Measurements from ENCODE around the gene RUNDC1. TPM values are rescaled to one million over a fixed set of nuclear protein-coding genes. Genes with fewer than 3 reads are reported as not detected.

Gene RUNDC1
- polyA plus RNA-seq (2012; ENCODE audit: insufficient read length, low read depth): 18.8 TPM

- TF ChIP-seq SIN3A (IDR thresholded peaks at IDR 0.05; ENCODE audit: borderline replicate concordance, insufficient read depth, low read length): peak; percentile 94; the same call in 1 of the 2 replicates
- TF ChIP-seq, protein P1, sequence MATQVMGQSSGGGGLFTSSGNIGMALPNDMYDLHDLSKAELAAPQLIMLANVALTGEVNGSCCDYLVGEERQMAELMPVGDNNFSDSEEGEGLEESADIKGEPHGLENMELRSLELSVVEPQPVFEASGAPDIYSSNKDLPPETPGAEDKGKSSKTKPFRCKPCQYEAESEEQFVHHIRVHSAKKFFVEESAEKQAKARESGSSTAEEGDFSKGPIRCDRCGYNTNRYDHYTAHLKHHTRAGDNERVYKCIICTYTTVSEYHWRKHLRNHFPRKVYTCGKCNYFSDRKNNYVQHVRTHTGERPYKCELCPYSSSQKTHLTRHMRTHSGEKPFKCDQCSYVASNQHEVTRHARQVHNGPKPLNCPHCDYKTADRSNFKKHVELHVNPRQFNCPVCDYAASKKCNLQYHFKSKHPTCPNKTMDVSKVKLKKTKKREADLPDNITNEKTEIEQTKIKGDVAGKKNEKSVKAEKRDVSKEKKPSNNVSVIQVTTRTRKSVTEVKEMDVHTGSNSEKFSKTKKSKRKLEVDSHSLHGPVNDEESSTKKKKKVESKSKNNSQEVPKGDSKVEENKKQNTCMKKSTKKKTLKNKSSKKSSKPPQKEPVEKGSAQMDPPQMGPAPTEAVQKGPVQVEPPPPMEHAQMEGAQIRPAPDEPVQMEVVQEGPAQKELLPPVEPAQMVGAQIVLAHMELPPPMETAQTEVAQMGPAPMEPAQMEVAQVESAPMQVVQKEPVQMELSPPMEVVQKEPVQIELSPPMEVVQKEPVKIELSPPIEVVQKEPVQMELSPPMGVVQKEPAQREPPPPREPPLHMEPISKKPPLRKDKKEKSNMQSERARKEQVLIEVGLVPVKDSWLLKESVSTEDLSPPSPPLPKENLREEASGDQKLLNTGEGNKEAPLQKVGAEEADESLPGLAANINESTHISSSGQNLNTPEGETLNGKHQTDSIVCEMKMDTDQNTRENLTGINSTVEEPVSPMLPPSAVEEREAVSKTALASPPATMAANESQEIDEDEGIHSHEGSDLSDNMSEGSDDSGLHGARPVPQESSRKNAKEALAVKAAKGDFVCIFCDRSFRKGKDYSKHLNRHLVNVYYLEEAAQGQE (IDR thresholded peaks at IDR 0.05; ENCODE audit: insufficient read depth in 1 of 2, low read depth in 2 of 2, low read length in 2 of 2): no peak
- TF ChIP-seq FOXP2 (optimal IDR thresholded peaks at IDR 0.05; ENCODE audit: borderline replicate concordance, extremely low read depth, extremely low read length, insufficient read depth): no peak
- TF ChIP-seq POLR2AphosphoS5 (IDR thresholded peaks at IDR 0.05; ENCODE audit: low read depth, low read length): peak; percentile 50; the same call in 1 of the 2 replicates
- 0 out of 2 replicates have a peak, but pooled peaks have one; percentile 60 for TF ChIP-seq TAF1 (IDR thresholded peaks at IDR 0.05; ENCODE audit: borderline replicate concordance, insufficient read depth, low read length)
Observed at GRCh38 chr17:42980274-42980765, at the start of gene RUNDC1. Gene RUNDC1 (plus strand): TSS chr17:42980565. CDS start chr17:42980577, 12 bp downstream.

- TF ChIP-seq SIN3A (IDR thresholded peaks at IDR 0.05; ENCODE audit: borderline replicate concordance, insufficient read depth, low read length): no peak
- no peak for TF ChIP-seq POLR2AphosphoS5 (IDR thresholded peaks at IDR 0.05; ENCODE audit: low read depth, low read length)
- TF ChIP-seq TAF1 (IDR thresholded peaks at IDR 0.05; ENCODE audit: borderline replicate concordance, insufficient read depth, low read length): no peak
- no peak for TF ChIP-seq FOXP2 (optimal IDR thresholded peaks at IDR 0.05; ENCODE audit: borderline replicate concordance, extremely low read depth, extremely low read length, insufficient read depth)
Observed at GRCh38 chr17:42937712-42938596, 42.4 kb upstream of the RUNDC1 start.

GRCh38 chr17:42944211-42944610 lies 36.2 kb upstream of the RUNDC1 start:
- TF ChIP-seq FOXP2 (optimal IDR thresholded peaks at IDR 0.05; ENCODE audit: borderline replicate concordance, extremely low read depth, extremely low read length, insufficient read depth): no peak
- no peak for TF ChIP-seq POLR2AphosphoS5 (IDR thresholded peaks at IDR 0.05; ENCODE audit: low read depth, low read length)
- TF ChIP-seq SIN3A (IDR thresholded peaks at IDR 0.05; ENCODE audit: borderline replicate concordance, insufficient read depth, low read length): no peak
- no peak for TF ChIP-seq TAF1 (IDR thresholded peaks at IDR 0.05; ENCODE audit: borderline replicate concordance, insufficient read depth, low read length)
- TF ChIP-seq, protein P1 (IDR thresholded peaks at IDR 0.05; ENCODE audit: insufficient read depth in 1 of 2, low read depth in 2 of 2, low read length in 2 of 2): no peak

- no peak for TF ChIP-seq TAF1 (IDR thresholded peaks at IDR 0.05; ENCODE audit: borderline replicate concordance, insufficient read depth, low read length)
- TF ChIP-seq SIN3A (IDR thresholded peaks at IDR 0.05; ENCODE audit: borderline replicate concordance, insufficient read depth, low read length): no peak
- TF ChIP-seq, protein P1 (IDR thresholded peaks at IDR 0.05; ENCODE audit: insufficient read depth in 1 of 2, low read depth in 2 of 2, low read length in 2 of 2): no peak
- TF ChIP-seq POLR2AphosphoS5 (IDR thresholded peaks at IDR 0.05; ENCODE audit: low read depth, low read length): no peak
- no peak for TF ChIP-seq FOXP2 (optimal IDR thresholded peaks at IDR 0.05; ENCODE audit: borderline replicate concordance, extremely low read depth, extremely low read length, insufficient read depth)
Observed at GRCh38 chr17:42946812-42947211, 33.6 kb upstream of the RUNDC1 start.

DNA sequence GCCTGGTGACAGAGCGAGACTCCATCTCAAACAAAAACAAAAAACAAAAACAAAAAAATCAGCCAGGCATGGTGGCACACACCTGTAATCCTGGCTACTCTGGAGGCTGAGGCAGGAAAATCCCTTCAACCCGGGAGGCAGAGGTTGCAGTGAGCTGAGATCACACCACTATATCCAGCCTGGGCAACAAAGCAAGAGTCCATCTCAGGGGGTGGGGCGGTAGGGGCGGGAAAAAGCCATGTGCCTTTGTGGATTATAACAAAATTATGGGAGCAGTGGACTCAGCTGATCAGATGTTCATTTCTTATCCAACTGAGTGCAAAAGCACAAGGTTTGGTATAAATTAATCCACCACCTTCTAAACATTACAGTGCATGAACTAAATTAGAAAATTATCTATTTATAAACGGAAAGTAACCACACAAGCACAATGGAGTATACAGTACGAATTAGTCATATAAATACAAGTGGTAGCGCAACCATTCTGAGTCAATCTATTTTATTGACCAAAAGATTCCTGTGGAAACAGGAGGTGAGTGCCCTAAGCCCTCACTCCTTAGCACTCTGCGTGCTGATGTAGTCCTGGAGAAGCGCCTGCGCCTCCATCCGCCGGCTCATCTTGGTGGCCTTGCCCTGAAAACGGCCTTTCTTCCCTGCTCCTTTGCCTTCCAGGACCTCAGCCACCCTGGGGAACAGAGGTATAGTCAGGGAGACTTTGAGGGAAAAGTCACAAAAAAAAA lies 30.2 kb upstream of the RUNDC1 start:
- TF ChIP-seq TAF1 (IDR thresholded peaks at IDR 0.05; ENCODE audit: borderline replicate concordance, insufficient read depth, low read length) (no peak), POLR2AphosphoS5 (IDR thresholded peaks at IDR 0.05; ENCODE audit: low read depth, low read length) (no peak), FOXP2 (optimal IDR thresholded peaks at IDR 0.05; ENCODE audit: borderline replicate concordance, extremely low read depth, extremely low read length, insufficient read depth) (no peak), SIN3A (IDR thresholded peaks at IDR 0.05; ENCODE audit: borderline replicate concordance, insufficient read depth, low read length) (no peak)
- TF ChIP-seq, protein P1 (IDR thresholded peaks at IDR 0.05; ENCODE audit: insufficient read depth in 1 of 2, low read depth in 2 of 2, low read length in 2 of 2): no peak

Data from PFSK-1 (cell line).